ENCODE measurements around the gene PLK4.

PLK4 gene

DNA sequence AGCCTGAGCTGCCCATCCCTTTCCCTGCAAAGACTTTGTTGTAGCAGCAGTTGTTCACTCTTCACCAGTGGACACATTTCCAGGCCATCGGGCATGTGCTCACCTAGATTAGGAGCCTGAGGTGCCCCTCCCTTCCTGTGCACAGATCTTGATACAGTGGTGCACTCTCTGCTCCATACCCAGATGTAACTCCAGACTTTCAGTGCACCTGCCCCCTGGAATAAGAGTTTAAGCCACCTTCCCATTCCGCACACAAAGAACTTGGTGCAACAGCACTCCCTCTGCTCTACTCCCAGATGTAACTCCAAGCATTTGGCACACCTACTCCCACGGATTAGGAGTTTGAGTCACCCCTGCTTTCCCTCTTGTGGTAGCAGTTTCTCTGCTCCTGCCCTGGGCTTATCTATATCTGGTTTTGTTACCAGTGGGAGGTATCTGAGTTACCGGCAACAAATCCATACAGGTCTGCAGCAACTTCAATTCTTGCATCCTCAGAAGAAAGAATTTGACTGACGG, 36.0 kb upstream of the PLK4 start:
- H3K9ac ChIP-seq (ENCODE audit: low read depth, low read length, poor library complexity): no peak overlapping the region
- H4K8ac ChIP-seq (ENCODE audit: low read depth, low read length): no peak overlapping the region
- H2AK5ac ChIP-seq (ENCODE audit: low read depth, low read length): no peak overlapping the region
- no peaks in the 10 kb centered on the region for H3K27me3 ChIP-seq (ENCODE audit: control insufficient read depth in 3 of 3, insufficient read depth in 3 of 3, low read depth in 1 of 3, low read length in 3 of 3)
- peaks cover 0 to 19% of the 10 kb centered on the region in 2 donors for H3K36me3 ChIP-seq (replicated peaks in 1 of 2; ENCODE audit: control insufficient read depth in 2 of 2, insufficient read depth in 2 of 2, low read length in 2 of 2)
- DNase-seq (ENCODE audit: low spot score): no peak
- H3K9me3 ChIP-seq (replicated peaks in 1 of 2; ENCODE audit: control insufficient read depth in 2 of 2, insufficient read depth in 1 of 2, low read depth in 1 of 2, low read length in 2 of 2): peaks cover 0 to 35% of the 10 kb centered on the region in 2 donors
- no peak overlapping the region for H3K18ac ChIP-seq (ENCODE audit: low read length)
- H3K4ac ChIP-seq (ENCODE audit: low read length): no peak overlapping the region
- H3K14ac ChIP-seq (ENCODE audit: low read length): no peak overlapping the region
- H2BK120ac ChIP-seq (ENCODE audit: low read depth, low read length): no peak overlapping the region
- WGBS, 2 donors (ENCODE audit: extremely low coverage in 2 of 2, insufficient read length in 2 of 2, insufficient replicate concordance in 1 of 2): no CpG with 5 or more reads among the region's 5 CpGs
- no peak overlapping the region for H2AFZ ChIP-seq (ENCODE audit: low read length)
- H3K79me1 ChIP-seq (ENCODE audit: low read depth, low read length): peaks cover 2% of the 10 kb centered on the region
- H3K4me3 ChIP-seq (ENCODE audit: low read length in 2 of 2): no peak overlapping the region
- no peak overlapping the region for H2BK5ac ChIP-seq (ENCODE audit: low read length)
- H3K27ac ChIP-seq (replicated peaks; ENCODE audit: low read length): no peak overlapping the region
- no peak overlapping the region for H4K91ac ChIP-seq (ENCODE audit: low read depth, low read length, poor library complexity)
- no peak overlapping the region for H2BK12ac ChIP-seq (ENCODE audit: low read length)
- no peak overlapping the region for H3K23ac ChIP-seq (ENCODE audit: low read depth, low read length, poor library complexity)
- no peak overlapping the region for H3K4me2 ChIP-seq (ENCODE audit: insufficient read depth, low read length, poor library complexity, severe bottlenecking)
- H3K4me1 ChIP-seq (ENCODE audit: control insufficient read depth in 2 of 2, insufficient read depth in 1 of 2, low read depth in 1 of 2, low read length in 2 of 2): no peaks in the 10 kb centered on the region
- H2BK15ac ChIP-seq (ENCODE audit: low read length): no peak overlapping the region

DNA sequence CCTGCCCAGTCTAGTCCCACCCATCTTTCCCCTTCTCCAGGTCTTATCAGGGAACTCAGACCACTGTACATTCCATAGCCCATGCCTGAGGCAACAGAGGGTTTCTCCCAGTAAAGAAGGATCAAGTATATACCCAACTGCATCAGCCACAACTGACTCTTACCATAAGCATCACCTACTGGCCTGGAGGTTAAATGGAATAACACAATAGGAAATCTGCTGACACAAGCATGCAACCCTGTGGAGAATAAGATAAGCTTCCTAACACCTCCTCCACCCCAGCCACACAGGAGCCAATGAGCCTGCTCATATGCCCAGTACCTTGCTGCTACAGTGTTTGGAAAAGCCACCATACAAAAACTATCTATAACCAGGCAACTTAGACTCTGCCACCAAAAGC, 34.6 kb upstream of the PLK4 start:
- Histone ChIP-seq H3K14ac (ENCODE audit: low read length) (no peak overlapping the region), H3K27me3 (ENCODE audit: control insufficient read depth in 3 of 3, insufficient read depth in 3 of 3, low read depth in 1 of 3, low read length in 3 of 3) (no peaks in the 10 kb centered on the region), H2BK15ac (ENCODE audit: low read length) (no peak overlapping the region), H2BK120ac (ENCODE audit: low read depth, low read length) (no peak overlapping the region), H3K9ac (ENCODE audit: low read depth, low read length, poor library complexity) (no peak overlapping the region), H3K9me3 (replicated peaks in 1 of 2; ENCODE audit: control insufficient read depth in 2 of 2, insufficient read depth in 1 of 2, low read depth in 1 of 2, low read length in 2 of 2) (peaks cover 0 to 44% of the 10 kb centered on the region in 2 donors), H3K27ac (replicated peaks; ENCODE audit: low read length) (no peak overlapping the region), H4K8ac (ENCODE audit: low read depth, low read length) (no peak overlapping the region), H2AFZ (ENCODE audit: low read length) (no peak overlapping the region), H2BK5ac (ENCODE audit: low read length) (no peak overlapping the region), H3K23ac (ENCODE audit: low read depth, low read length, poor library complexity) (no peak overlapping the region), H3K79me1 (ENCODE audit: low read depth, low read length) (peaks cover 2% of the 10 kb centered on the region), H3K4me2 (ENCODE audit: insufficient read depth, low read length, poor library complexity, severe bottlenecking) (no peak overlapping the region), H2AK5ac (ENCODE audit: low read depth, low read length) (no peak overlapping the region), H3K18ac (ENCODE audit: low read length) (no peak overlapping the region), H3K4me1 (ENCODE audit: control insufficient read depth in 2 of 2, insufficient read depth in 1 of 2, low read depth in 1 of 2, low read length in 2 of 2) (no peaks in the 10 kb centered on the region), H3K36me3 (replicated peaks in 1 of 2; ENCODE audit: control insufficient read depth in 2 of 2, insufficient read depth in 2 of 2, low read length in 2 of 2) (peaks cover 0 to 19% of the 10 kb centered on the region in 2 donors), H3K4ac (ENCODE audit: low read length) (no peak overlapping the region), H4K91ac (ENCODE audit: low read depth, low read length, poor library complexity) (no peak overlapping the region), H3K4me3 (ENCODE audit: low read length in 2 of 2) (no peak overlapping the region), H2BK12ac (ENCODE audit: low read length) (no peak overlapping the region)
- no peak for DNase-seq (ENCODE audit: low spot score)

DNA sequence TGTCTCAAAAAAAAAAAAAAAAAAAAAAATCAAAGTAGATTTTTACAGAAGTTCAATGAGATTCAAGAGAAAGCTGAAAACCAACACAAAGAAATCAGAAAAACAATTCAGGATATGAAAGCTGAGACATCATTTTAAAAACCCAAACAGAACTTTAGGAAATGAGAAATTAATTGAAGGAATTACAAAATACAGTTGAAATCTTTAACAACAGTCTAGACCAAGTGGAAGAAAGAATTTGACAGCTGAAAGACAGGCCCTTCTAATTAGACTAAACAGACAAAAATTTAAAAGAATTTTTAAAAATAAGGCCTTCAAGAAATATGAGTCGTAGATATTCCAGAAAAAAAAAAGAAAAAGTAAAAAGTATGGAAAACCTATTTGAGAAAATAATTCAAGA, 33.9 kb upstream of the PLK4 start:
- peaks cover 0 to 44% of the 10 kb centered on the region in 2 donors for H3K9me3 ChIP-seq (replicated peaks in 1 of 2; ENCODE audit: control insufficient read depth in 2 of 2, insufficient read depth in 1 of 2, low read depth in 1 of 2, low read length in 2 of 2)
- H2AK5ac ChIP-seq (ENCODE audit: low read depth, low read length): no peak overlapping the region
- no peak overlapping the region for H4K8ac ChIP-seq (ENCODE audit: low read depth, low read length)
- H3K27me3 ChIP-seq (ENCODE audit: control insufficient read depth in 3 of 3, insufficient read depth in 3 of 3, low read depth in 1 of 3, low read length in 3 of 3): no peaks in the 10 kb centered on the region
- H3K36me3 ChIP-seq (replicated peaks in 1 of 2; ENCODE audit: control insufficient read depth in 2 of 2, insufficient read depth in 2 of 2, low read length in 2 of 2): peaks cover 0 to 19% of the 10 kb centered on the region in 2 donors
- H4K91ac ChIP-seq (ENCODE audit: low read depth, low read length, poor library complexity): no peak overlapping the region
- no peak overlapping the region for H2BK12ac ChIP-seq (ENCODE audit: low read length)
- no peak overlapping the region for H2BK5ac ChIP-seq (ENCODE audit: low read length)
- no peak overlapping the region for H3K18ac ChIP-seq (ENCODE audit: low read length)
- H3K14ac ChIP-seq (ENCODE audit: low read length): no peak overlapping the region
- no peak overlapping the region for H2BK120ac ChIP-seq (ENCODE audit: low read depth, low read length)
- peaks cover 2% of the 10 kb centered on the region for H3K79me1 ChIP-seq (ENCODE audit: low read depth, low read length)
- H3K4ac ChIP-seq (ENCODE audit: low read length): no peak overlapping the region
- H3K9ac ChIP-seq (ENCODE audit: low read depth, low read length, poor library complexity): no peak overlapping the region
- DNase-seq (ENCODE audit: low spot score): no peak
- no CpG with 5 or more reads among the region's 1 CpG for WGBS, 2 donors (ENCODE audit: extremely low coverage in 2 of 2, insufficient read length in 2 of 2, insufficient replicate concordance in 1 of 2)
- no peak overlapping the region for H2AFZ ChIP-seq (ENCODE audit: low read length)
- H3K23ac ChIP-seq (ENCODE audit: low read depth, low read length, poor library complexity): no peak overlapping the region
- H2BK15ac ChIP-seq (ENCODE audit: low read length): no peak overlapping the region
- no peak overlapping the region for H3K4me2 ChIP-seq (ENCODE audit: insufficient read depth, low read length, poor library complexity, severe bottlenecking)
- no peak overlapping the region for H3K27ac ChIP-seq (replicated peaks; ENCODE audit: low read length)
- no peaks in the 10 kb centered on the region for H3K4me1 ChIP-seq (ENCODE audit: control insufficient read depth in 2 of 2, insufficient read depth in 1 of 2, low read depth in 1 of 2, low read length in 2 of 2)
- H3K4me3 ChIP-seq (ENCODE audit: low read length in 2 of 2): no peak overlapping the region

DNA sequence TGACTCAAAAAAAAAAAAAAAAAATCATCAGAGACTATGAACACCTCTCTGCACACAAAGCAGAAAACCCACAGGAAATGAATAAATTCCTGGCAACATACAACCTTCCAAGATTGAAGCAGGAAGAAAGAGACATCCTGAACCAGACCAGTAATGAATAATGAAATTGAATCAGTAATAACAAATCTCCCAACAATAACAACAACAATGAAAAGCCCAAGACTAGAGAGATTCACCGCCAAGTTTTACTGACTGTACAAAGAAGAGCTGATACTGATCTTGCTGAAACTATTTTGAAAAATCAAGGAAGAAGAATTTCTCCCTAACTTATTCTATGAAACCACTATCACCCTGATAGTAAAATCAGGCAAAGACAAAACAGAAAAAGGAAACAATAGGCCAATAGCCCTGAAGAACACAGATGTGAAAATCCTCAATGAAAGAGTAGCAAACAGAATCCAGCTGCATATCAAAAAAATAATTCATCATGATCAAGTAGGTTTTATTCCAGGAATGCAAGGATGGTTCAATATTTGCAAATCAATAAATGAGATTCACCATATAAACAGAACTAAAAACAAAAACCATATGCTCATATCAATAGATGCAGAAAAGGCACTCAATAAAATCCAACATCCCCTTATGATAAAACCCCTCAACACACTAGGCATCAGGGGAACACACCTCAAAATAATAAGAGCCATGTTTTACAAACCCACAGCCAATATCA, 31.0 kb upstream of the PLK4 start:
- Histone ChIP-seq H2BK12ac (ENCODE audit: low read length) (no peak overlapping the region), H3K4me2 (ENCODE audit: insufficient read depth, low read length, poor library complexity, severe bottlenecking) (no peak overlapping the region), H3K36me3 (replicated peaks in 1 of 2; ENCODE audit: control insufficient read depth in 2 of 2, insufficient read depth in 2 of 2, low read length in 2 of 2) (peaks cover 0 to 8% of the 10 kb centered on the region in 2 donors), H3K4me3 (ENCODE audit: low read length in 2 of 2) (no peak overlapping the region), H2BK120ac (ENCODE audit: low read depth, low read length) (no peak overlapping the region), H3K4me1 (ENCODE audit: control insufficient read depth in 2 of 2, insufficient read depth in 1 of 2, low read depth in 1 of 2, low read length in 2 of 2) (no peaks in the 10 kb centered on the region), H3K18ac (ENCODE audit: low read length) (no peak overlapping the region), H2BK15ac (ENCODE audit: low read length) (no peak overlapping the region), H4K91ac (ENCODE audit: low read depth, low read length, poor library complexity) (no peak overlapping the region), H3K14ac (ENCODE audit: low read length) (no peak overlapping the region), H3K23ac (ENCODE audit: low read depth, low read length, poor library complexity) (no peak overlapping the region), H3K4ac (ENCODE audit: low read length) (no peak overlapping the region), H3K27me3 (ENCODE audit: control insufficient read depth in 3 of 3, insufficient read depth in 3 of 3, low read depth in 1 of 3, low read length in 3 of 3) (no peaks in the 10 kb centered on the region), H2AK5ac (ENCODE audit: low read depth, low read length) (no peak overlapping the region), H3K27ac (replicated peaks; ENCODE audit: low read length) (no peak overlapping the region), H2BK5ac (ENCODE audit: low read length) (no peak overlapping the region), H3K79me1 (ENCODE audit: low read depth, low read length) (peaks cover 2% of the 10 kb centered on the region), H3K9me3 (replicated peaks in 1 of 2; ENCODE audit: control insufficient read depth in 2 of 2, insufficient read depth in 1 of 2, low read depth in 1 of 2, low read length in 2 of 2) (peaks cover 0 to 48% of the 10 kb centered on the region in 2 donors), H3K9ac (ENCODE audit: low read depth, low read length, poor library complexity) (no peak overlapping the region), H4K8ac (ENCODE audit: low read depth, low read length) (no peak overlapping the region), H2AFZ (ENCODE audit: low read length) (no peak overlapping the region)
- no peak for DNase-seq (ENCODE audit: low spot score)
- WGBS, 2 donors (ENCODE audit: extremely low coverage in 2 of 2, insufficient read length in 2 of 2, insufficient replicate concordance in 1 of 2): no CpG with 5 or more reads among the region's 1 CpG

Measured in neuronal stem cell (in vitro differentiated cells).